CD4-positive, alpha-beta T cell treated with Interleukin-17A for 4 hours (primary cell): ENCODE data around the gene STEAP4.
"Not testable (repeated sequence)": the region's sequence is repeated elsewhere in the genome, so short reads cannot be mapped to it uniquely, and the experiment has no call there.

ENCODE experiments used
- DNase-seq: peaks from one replicate; pipeline ENCODE4 v3.0.0-alpha.2; 2020; ENCODE audit warnings: mixed read lengths

The STEAP4 gene

GRCh38 chr7:88312061-88312663 lies 5.5 kb upstream of the STEAP4 start:
- DNase-seq: no peak

- no peak for DNase-seq
These were observed 5.0 kb upstream of the STEAP4 start for GRCh38 chr7:88311675-88312036.

- no peak for DNase-seq
These were observed 4.4 kb upstream of the STEAP4 start for GRCh38 chr7:88310956-88311674.

GRCh38 chr7:88309819-88310218 lies 3.1 kb upstream of the STEAP4 start:
- no peak for DNase-seq

GRCh38 chr7:88307823-88308222 lies 1.1 kb upstream of the STEAP4 start:
- DNase-seq: no peak

- no peak for DNase-seq
These were observed 718 bp upstream of the STEAP4 start for GRCh38 chr7:88307412-88307811.

GRCh38 chr7:88305044-88305443 lies 1.6 kb downstream of the STEAP4 start:
- DNase-seq: no peak

GRCh38 chr7:88302486-88302885 lies 4.2 kb downstream of the STEAP4 start:
- no peak for DNase-seq

- DNase-seq: no peak
These were observed 4.8 kb downstream of the STEAP4 start for GRCh38 chr7:88301924-88302323.

GRCh38 chr7:88300401-88300945 lies 6.2 kb downstream of the STEAP4 start:
- DNase-seq: no peak

- no peak for DNase-seq
These were observed 7.6 kb downstream of the STEAP4 start for GRCh38 chr7:88299126-88299525.

GRCh38 chr7:88293866-88294265 lies 12.8 kb downstream of the STEAP4 start:
- DNase-seq: no peak

- DNase-seq: no peak
These were observed 15.1 kb downstream of the STEAP4 start for GRCh38 chr7:88291398-88292173.

GRCh38 chr7:88290491-88290890 lies 16.2 kb downstream of the STEAP4 start:
- DNase-seq: no peak

- DNase-seq: no peak
These were observed 17.1 kb downstream of the STEAP4 start for GRCh38 chr7:88289564-88290025.

GRCh38 chr7:88281749-88282148 lies 24.9 kb downstream of the STEAP4 start:
- DNase-seq: no peak

- no peak for DNase-seq
These were observed 25.9 kb downstream of the STEAP4 start for GRCh38 chr7:88280801-88281200.

- no peak for DNase-seq
These were observed 27.4 kb downstream of the STEAP4 start for GRCh38 chr7:88279323-88279722.

- no peak for DNase-seq
These were observed 27.8 kb downstream of the STEAP4 start for GRCh38 chr7:88278881-88279280.

GRCh38 chr7:88276605-88277153 lies 30.0 kb downstream of the STEAP4 start:
- no peak for DNase-seq

GRCh38 chr7:88274856-88275255 lies 31.8 kb downstream of the STEAP4 start:
- DNase-seq: not testable (repeated sequence)

GRCh38 chr7:88269586-88269985 lies 37.1 kb downstream of the STEAP4 start:
- DNase-seq: no peak

- no peak for DNase-seq
These were observed 37.8 kb downstream of the STEAP4 start for GRCh38 chr7:88268858-88269257.
